H1 (cell line): ENCODE data around the gene TBX4. TPM values are rescaled to one million over a fixed set of nuclear protein-coding genes. Genes with fewer than 3 reads are reported as not detected.

Source experiments
- CHD7 ChIP-seq: fragments of 300-600 bp; sonication (generic); IDR thresholded peaks from 2 replicates; pipeline ENCODE4 v1.7.1; 2012; ENCODE audit warnings: low read length, moderate library complexity, mild to moderate bottlenecking, inconsistent platforms; ENCODE audit not compliant: insufficient replicate concordance
- polyA plus RNA-seq, 7 experiments: library from polyadenylated mRNA; depleted of rRNA in 3 of 7; stranded (reverse) in 5 of 7; unstranded in 2 of 7; fragments of >200 nt in 5 of 7; fragments of 200-250 nt in 2 of 7; gene quantifications; 1 replicate in 5 of 7; 2 replicates in 1 of 7; 4 replicates in 1 of 7; pipeline versions ENCODE4 v1.2.1 to v1.2.3, GENCODE V29; 2011 to 2013; ENCODE audit warnings: missing spikeins in 2 of 7, mixed read lengths in 2 of 7
- total RNA-seq: library from RNA; stranded (reverse); fragmentation: NEBNext Ultra II Directional; extraction: Animal tissue kit (Norgen Biotek cat#: 25700); gene quantifications from 2 replicates; pipeline ENCODE4 v1.2.1, GENCODE V29; 2021

The TBX4 gene
- total and polyA plus RNA-seq, 2 of the 8 experiments (the other 6 are each of a cell fraction or from before 2014, with no cell fraction given): 0.02 TPM; not detected in 1

DNA sequence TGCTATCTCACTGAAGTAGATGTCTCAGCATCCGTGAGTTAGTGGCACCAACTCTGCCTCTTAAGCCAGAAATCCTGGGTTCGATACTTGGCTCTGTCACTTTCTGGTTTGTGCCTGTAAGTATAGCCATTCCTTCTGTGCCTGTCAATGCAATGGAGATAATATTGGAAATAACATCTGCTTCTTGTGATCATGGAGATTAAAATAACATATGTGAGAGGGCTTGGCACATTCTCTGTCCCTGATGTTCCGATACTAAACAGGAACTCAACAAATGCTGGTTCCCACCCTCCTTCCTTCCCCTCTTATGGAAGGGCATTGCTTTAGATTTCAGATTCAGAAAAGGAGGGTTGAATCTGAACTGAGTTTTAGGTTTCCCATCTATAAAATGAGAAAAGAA is 39.8 kb downstream of the TBX4 start (continued):
- TF ChIP-seq CHD7: no peak
